Activated CD8-positive, alpha-beta T cell treated with anti-CD3 and anti-CD28 coated beads for 36 hours (primary cell): ENCODE measurements around the gene COPZ1. TPM values are rescaled to one million over a fixed set of nuclear protein-coding genes. Genes with fewer than 3 reads are reported as not detected.
"Not testable (repeated sequence)": the region's sequence is repeated elsewhere in the genome, so short reads cannot be mapped to it uniquely, and the experiment has no call there.

ENCODE experiments used
- ATAC-seq: fragments of 200-7000 bp; cut with Tn5 transposase; one replicate; pipeline ENCODE4 v1.10.0; 2021; ENCODE audit warnings: mild to moderate bottlenecking, moderate library complexity
- CTCF ChIA-PET: fragments of 350-600 bp; sonication (Branson Sonifier 250); formaldehyde crosslinking; loops from one replicate; lab custom pipeline; 2021; ENCODE audit warnings: antibody characterized with exemption; lab: Charles Lee
- POLR2A ChIA-PET: fragments of 350-600 bp; sonication (Branson Sonifier 250); formaldehyde crosslinking; loops from one replicate; lab custom pipeline; 2021; ENCODE audit warnings: antibody characterized with exemption; lab: Charles Lee
- DNase-seq: peaks from one replicate; pipeline ENCODE4 v3.0.0-alpha.2; 2020
- H3K27ac Mint-ChIP-seq: one replicate; pipeline ENCODE4 v1.8.0; 2021; ENCODE audit warnings: mild to moderate bottlenecking, mixed read lengths
- H3K27me3 Mint-ChIP-seq: one replicate; pipeline ENCODE4 v1.8.0; 2021; ENCODE audit warnings: mixed read lengths
- H3K36me3 Mint-ChIP-seq: one replicate; pipeline ENCODE4 v1.8.0; 2021; ENCODE audit warnings: low read depth, mixed read lengths
- H3K4me1 Mint-ChIP-seq: one replicate; pipeline ENCODE4 v1.8.0; 2021; ENCODE audit warnings: low read depth, mixed read lengths
- H3K4me3 Mint-ChIP-seq: one replicate; pipeline ENCODE4 v1.8.0; 2021; ENCODE audit warnings: mild to moderate bottlenecking, moderate library complexity, mixed read lengths
- H3K9me3 Mint-ChIP-seq: one replicate; pipeline ENCODE4 v1.8.0; 2021; ENCODE audit warnings: mixed read lengths
- intact Hi-C: fragments of 100-400 bp; cut with micrococcal nuclease; formaldehyde crosslinking; loops from one replicate; pipeline ENCODE4 v1.10.0; 2022
- total RNA-seq, 2 experiments: library from RNA; stranded (reverse); gene quantifications; one replicate each; pipeline ENCODE4 v1.2.3, GENCODE V29; 2021
- TF ChIP-seq, protein P1 (sequence below): fragments of 200-600 bp; IDR thresholded peaks from one replicate; pipeline ENCODE4 v1.8.0; 2022; ENCODE audit warnings: antibody characterized with exemption, mild to moderate bottlenecking

The COPZ1 gene
- total RNA-seq, 2 experiments from 2014 or later, result 75.8 to 78.4 TPM

- H3K27ac Mint-ChIP-seq, result no peak overlapping the region
- peaks cover 15% of the 10 kb centered on the region for H3K36me3 Mint-ChIP-seq
- no peak overlapping the region for H3K4me3 Mint-ChIP-seq
- POLR2A ChIA-PET, result no interaction called here
- ATAC-seq (no peak), DNase-seq (no peak)
- no peaks in the 10 kb centered on the region for H3K27me3 Mint-ChIP-seq
- H3K9me3 Mint-ChIP-seq, result no peaks in the 10 kb centered on the region
- peaks cover 15% of the 10 kb centered on the region for H3K4me1 Mint-ChIP-seq
- intact Hi-C loops, result no loop called here
- CTCF ChIA-PET, result interaction anchor here (0.7 to 5.1 kb wide), 9 partner anchors 8 to 57 kb away, joined by 3 to 25 read pairs (median 7); no protein-coding TSS in a partner anchor
- TF ChIP-seq, protein P1, sequence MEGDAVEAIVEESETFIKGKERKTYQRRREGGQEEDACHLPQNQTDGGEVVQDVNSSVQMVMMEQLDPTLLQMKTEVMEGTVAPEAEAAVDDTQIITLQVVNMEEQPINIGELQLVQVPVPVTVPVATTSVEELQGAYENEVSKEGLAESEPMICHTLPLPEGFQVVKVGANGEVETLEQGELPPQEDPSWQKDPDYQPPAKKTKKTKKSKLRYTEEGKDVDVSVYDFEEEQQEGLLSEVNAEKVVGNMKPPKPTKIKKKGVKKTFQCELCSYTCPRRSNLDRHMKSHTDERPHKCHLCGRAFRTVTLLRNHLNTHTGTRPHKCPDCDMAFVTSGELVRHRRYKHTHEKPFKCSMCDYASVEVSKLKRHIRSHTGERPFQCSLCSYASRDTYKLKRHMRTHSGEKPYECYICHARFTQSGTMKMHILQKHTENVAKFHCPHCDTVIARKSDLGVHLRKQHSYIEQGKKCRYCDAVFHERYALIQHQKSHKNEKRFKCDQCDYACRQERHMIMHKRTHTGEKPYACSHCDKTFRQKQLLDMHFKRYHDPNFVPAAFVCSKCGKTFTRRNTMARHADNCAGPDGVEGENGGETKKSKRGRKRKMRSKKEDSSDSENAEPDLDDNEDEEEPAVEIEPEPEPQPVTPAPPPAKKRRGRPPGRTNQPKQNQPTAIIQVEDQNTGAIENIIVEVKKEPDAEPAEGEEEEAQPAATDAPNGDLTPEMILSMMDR, result no peak
These were observed 25.8 kb downstream of the COPZ1 start for GRCh38 chr12:54350743-54351142.

GRCh38 chr12:54351341-54351740 is 26.4 kb downstream of the COPZ1 start:
- POLR2A ChIA-PET, result interaction anchor here (1.6 kb wide), 1 partner anchor 58 kb away, joined by 4 read pairs; no protein-coding TSS in a partner anchor
- Mint-ChIP-seq H3K27me3 (no peaks in the 10 kb centered on the region), H3K4me3 (no peak overlapping the region), H3K4me1 (peaks cover 15% of the 10 kb centered on the region), H3K9me3 (no peaks in the 10 kb centered on the region), H3K36me3 (peaks cover 15% of the 10 kb centered on the region), H3K27ac (no peak overlapping the region)
- ATAC-seq (no peak), DNase-seq (no peak)
- TF ChIP-seq, protein P1, result no peak
- CTCF ChIA-PET, result interaction anchor here (0.7 to 5.1 kb wide), 10 partner anchors 7 to 58 kb away, joined by 3 to 25 read pairs (median 6); no protein-coding TSS in a partner anchor
- intact Hi-C loops, result no loop called here

DNA sequence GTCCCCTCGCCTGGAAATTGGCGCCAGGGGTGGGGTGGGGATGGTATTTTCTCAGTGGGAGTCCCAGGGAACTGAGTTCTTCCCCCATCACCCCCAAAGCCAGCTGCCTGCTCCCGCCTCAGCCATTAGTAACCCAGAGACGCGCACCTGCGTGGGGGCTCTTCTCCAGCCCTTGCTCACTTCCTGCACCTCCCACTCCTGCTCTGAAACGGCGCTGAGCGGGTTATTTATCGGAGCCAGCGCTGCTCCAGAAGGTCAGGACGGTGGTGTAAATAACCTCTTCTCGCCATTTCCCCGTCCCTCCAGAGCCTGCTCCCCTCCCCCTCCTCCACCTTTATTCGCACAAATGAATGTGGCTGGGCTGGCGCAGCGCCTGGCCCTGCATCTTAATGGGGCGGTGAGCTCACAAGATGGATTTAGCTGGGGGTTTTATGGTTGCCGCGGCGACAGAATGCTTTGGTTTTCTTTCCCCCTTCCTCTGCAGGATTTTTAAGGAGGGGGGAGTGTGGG is 27.1 kb downstream of the COPZ1 start:
- H3K27ac Mint-ChIP-seq, result peak overlapping the region; percentile 44
- CTCF ChIA-PET, result interaction anchor here (1.0 to 5.1 kb wide), 11 partner anchors 9 to 59 kb away, joined by 3 to 25 read pairs (median 5); partner anchors contain the start of gene COPZ1
- intact Hi-C loops, result no loop called here
- H3K4me3 Mint-ChIP-seq, result peak overlapping the region; percentile 43
- peaks cover 15% of the 10 kb centered on the region for H3K4me1 Mint-ChIP-seq
- H3K9me3 Mint-ChIP-seq, result no peaks in the 10 kb centered on the region
- peak; percentile 73 for DNase-seq
- TF ChIP-seq, protein P1, result no peak
- H3K36me3 Mint-ChIP-seq, result peaks cover 13% of the 10 kb centered on the region
- no peaks in the 10 kb centered on the region for H3K27me3 Mint-ChIP-seq
- POLR2A ChIA-PET, result interaction anchor here (0.6 to 2.1 kb wide), 6 partner anchors 11 to 85 kb away, joined by 3 to 8 read pairs (median 4); no protein-coding TSS in a partner anchor
- ATAC-seq, result peak; percentile 81

DNA sequence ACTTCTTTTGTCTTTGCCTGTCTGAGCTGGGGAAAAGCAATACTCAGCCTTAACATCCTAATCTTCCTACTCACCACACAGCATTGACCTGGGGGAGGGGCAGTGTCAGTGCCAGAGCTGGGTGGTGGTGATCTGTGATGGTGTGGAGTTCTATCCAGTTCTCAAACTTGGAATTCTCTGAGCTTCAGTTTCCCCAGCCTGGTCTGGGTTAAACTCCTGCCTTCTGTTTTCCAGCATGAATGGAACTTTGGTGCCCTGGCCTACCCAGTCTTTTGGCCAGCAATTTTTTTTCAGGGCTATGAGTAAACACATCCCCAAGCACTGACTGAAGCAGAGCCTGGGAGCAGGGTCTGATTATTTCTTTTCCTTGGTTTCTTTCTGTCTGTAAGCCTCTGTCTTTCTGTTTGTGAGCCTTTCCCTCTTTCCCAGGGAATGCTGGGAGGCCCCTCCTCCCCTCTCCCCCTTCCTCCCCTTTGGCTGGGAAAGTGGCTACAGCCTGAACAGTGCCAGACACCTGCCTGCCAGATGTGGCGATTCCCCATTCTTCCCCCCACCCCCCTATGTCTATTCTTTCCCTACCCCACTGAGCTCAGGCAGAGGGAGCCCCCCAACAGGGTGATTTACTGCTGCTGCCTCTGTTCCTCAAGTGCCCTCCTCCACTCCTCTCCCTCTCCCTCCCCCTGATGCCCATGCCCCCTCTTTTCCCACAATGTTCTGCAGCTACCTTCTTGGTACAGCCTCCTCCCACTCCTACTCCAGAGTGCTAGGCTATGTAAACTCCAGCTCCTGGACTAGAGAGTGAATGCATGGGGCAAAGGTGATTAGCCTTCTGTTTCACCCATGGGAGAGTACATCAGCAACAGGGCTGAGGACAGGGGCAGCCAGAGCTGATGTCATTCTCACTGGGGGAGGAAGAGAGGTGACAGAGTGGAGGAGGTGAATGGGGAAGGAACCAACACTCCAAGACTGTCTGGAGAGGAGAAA is 28.3 kb downstream of the COPZ1 start:
- Mint-ChIP-seq H3K4me3 (no peak overlapping the region), H3K36me3 (peaks cover 8% of the 10 kb centered on the region), H3K27me3 (no peaks in the 10 kb centered on the region), H3K9me3 (no peaks in the 10 kb centered on the region), H3K27ac (peak overlapping the region; percentile 25), H3K4me1 (peaks cover 15% of the 10 kb centered on the region)
- ChIA-PET CTCF (interaction anchor here (1.0 to 5.1 kb wide), 10 partner anchors 8 to 60 kb away, joined by 3 to 25 read pairs (median 5); partner anchors contain the start of gene COPZ1), POLR2A (interaction anchor here (0.9 to 2.1 kb wide), 5 partner anchors 10 to 72 kb away, joined by 3 to 8 read pairs (median 3); no protein-coding TSS in a partner anchor)
- no peak for ATAC-seq
- intact Hi-C loops, result no loop called here
- TF ChIP-seq, protein P1, result no peak
- no peak for DNase-seq

DNA sequence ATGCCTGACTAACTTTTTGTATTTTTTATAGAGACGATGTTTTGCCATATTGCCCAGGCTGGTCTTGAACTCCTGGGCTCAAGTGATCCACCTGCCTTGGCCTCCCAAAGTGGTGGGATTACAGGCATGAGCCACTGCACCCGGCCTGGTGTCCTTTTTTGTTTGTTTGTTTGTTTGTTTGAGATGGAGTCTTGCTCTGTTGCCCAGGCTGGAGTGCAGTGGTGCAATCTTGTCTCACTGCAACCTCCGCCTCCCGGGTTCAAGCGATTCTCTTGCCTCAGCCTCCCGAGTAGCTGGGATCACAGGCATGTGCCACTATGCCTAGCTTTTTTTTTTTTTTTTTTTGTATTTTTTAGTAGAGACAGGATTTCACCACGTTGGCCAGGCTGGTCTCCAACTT is 29.3 kb downstream of the COPZ1 start:
- H3K4me3 Mint-ChIP-seq, H3K36me3 Mint-ChIP-seq, H3K27me3 Mint-ChIP-seq, ATAC-seq, H3K9me3 Mint-ChIP-seq, H3K27ac Mint-ChIP-seq, DNase-seq, intact Hi-C loops: not testable (repeated sequence)
- peaks cover 15% of the 10 kb centered on the region for H3K4me1 Mint-ChIP-seq
- POLR2A ChIA-PET, result interaction anchor here (2.1 kb wide), 1 partner anchor 68 kb away, joined by 8 read pairs; no protein-coding TSS in a partner anchor
- CTCF ChIA-PET, result interaction anchor here (2.4 to 4.8 kb wide), 2 partner anchors 18 to 29 kb away, joined by 7 to 25 read pairs; partner anchors contain the start of gene COPZ1
